Measurements from ENCODE around the gene GK. TPM values are rescaled to one million over a fixed set of nuclear protein-coding genes. Genes with fewer than 3 reads are reported as not detected.
A peak's percentile ranks its signal among the peaks of the same experiment; 100 is the strongest.

The GK gene
- total RNA-seq, 2 donors from 2014 or later, result 2.9 to 3.3 TPM

- WGBS, 2 donors, result 40 to 66% methylated on average over 5 of the region's 5 CpGs
- H3K27ac ChIP-seq, result peak overlapping the region in 1 of 4 donors; percentile 25
- ATAC-seq, result no peak
- H3K36me3 ChIP-seq (replicated peaks in 1 of 2; ENCODE audit: insufficient read depth in 1 of 2, low read depth in 2 of 2), result no peaks in the 10 kb centered on the region
- no peaks in the 10 kb centered on the region for H3K9me3 ChIP-seq
- H3K4me1 ChIP-seq, result no peaks in the 10 kb centered on the region
- intact Hi-C loops (cut with DNase I), result no loop called here
- peak in 1 of 4 donors; percentile 8 for DNase-seq
- TF ChIP-seq POLR2A (IDR thresholded peaks at IDR 0.05) (no peak), CTCF (IDR thresholded peaks at IDR 0.05) (no peak)
- H3K27me3 ChIP-seq, result peaks cover 0 to 3% of the 10 kb centered on the region in 2 donors
- H3K4me3 ChIP-seq, result no peak overlapping the region
These were observed 39.5 kb upstream of the GK start for GRCh38 chrX:30613721-30614120.

GRCh38 chrX:30615229-30615628 lies 38.0 kb upstream of the GK start:
- TF ChIP-seq CTCF (IDR thresholded peaks at IDR 0.05), result no peak
- no peak for TF ChIP-seq POLR2A (IDR thresholded peaks at IDR 0.05)
- no peaks in the 10 kb centered on the region for H3K4me1 ChIP-seq
- H3K36me3 ChIP-seq (replicated peaks in 1 of 2; ENCODE audit: insufficient read depth in 1 of 2, low read depth in 2 of 2), result no peaks in the 10 kb centered on the region
- peaks cover 0 to 3% of the 10 kb centered on the region in 2 donors for H3K27me3 ChIP-seq
- H3K27ac ChIP-seq, result no peak overlapping the region
- H3K4me3 ChIP-seq, result no peak overlapping the region
- H3K9me3 ChIP-seq, result no peaks in the 10 kb centered on the region
- intact Hi-C loops (cut with DNase I), result no loop called here
- 66 to 89% methylated on average over 4 of the region's 4 CpGs for WGBS, 2 donors
- DNase-seq (no peak), ATAC-seq (no peak)

DNA sequence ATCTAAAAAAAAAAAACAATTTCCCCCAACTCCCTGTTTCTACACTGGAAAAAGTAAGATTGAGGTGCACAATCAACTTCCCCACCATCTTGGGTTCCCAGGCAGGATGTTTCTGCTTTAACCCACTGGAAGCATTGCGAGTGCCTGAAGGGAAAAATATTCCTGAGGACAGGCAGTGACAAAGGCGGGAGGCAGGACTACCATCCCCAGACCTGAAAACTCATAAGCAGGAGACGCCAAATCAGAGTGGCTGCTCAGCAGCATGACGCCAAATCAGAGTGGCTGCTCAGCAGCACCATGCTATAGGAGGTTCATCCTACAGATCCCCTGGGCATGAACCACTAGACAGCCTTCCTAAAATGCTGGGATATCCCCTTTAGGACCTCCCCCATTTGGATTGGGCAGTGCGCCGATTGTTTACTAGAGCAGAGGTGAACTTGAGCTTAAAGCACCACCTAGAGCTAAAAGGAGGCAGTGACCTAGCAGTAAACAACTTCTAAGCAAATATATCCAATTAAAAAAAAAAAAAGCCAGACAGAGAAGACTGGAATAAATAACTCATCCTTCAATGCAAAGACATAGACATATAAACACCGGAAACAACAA lies 35.0 kb upstream of the GK start:
- H3K4me3 ChIP-seq, result no peak overlapping the region
- intact Hi-C loops (cut with DNase I), result no loop called here
- ATAC-seq, result no peak
- WGBS, 2 donors, result 61 to 65% methylated on average over 4 to 7 of the region's 7 CpGs
- no peak overlapping the region for H3K27ac ChIP-seq
- H3K27me3 ChIP-seq, result peaks cover 0 to 3% of the 10 kb centered on the region in 2 donors
- DNase-seq, result no peak
- no peaks in the 10 kb centered on the region for H3K9me3 ChIP-seq
- no peaks in the 10 kb centered on the region for H3K36me3 ChIP-seq (replicated peaks in 1 of 2; ENCODE audit: insufficient read depth in 1 of 2, low read depth in 2 of 2)
- TF ChIP-seq POLR2A (IDR thresholded peaks at IDR 0.05) (no peak), CTCF (IDR thresholded peaks at IDR 0.05) (peak in 3 of 7 experiments; percentile 20 to 28 (median 21))
- no peaks in the 10 kb centered on the region for H3K4me1 ChIP-seq

DNA sequence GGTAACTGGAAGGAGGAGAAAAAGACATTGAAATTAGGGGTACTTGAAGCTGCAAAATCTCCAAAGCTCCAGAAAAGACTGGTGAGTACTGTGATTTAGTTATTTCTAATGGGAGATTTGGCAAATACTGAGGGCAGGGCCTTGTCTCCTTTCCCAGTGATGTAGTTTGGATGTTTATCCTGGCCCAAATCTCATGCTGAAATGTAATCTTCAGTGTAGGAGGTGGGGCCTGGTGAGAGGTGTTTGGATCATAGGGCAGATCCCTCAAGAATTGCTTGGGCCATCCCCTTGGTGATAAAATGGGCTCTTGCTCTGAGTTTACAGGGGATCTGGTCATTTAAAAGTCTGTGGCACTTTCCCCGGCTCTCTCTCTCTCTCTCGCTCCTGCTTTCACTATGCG lies 33.1 kb upstream of the GK start:
- no peak overlapping the region for H3K4me3 ChIP-seq
- no peak overlapping the region for H3K27ac ChIP-seq
- ATAC-seq (no peak), DNase-seq (no peak)
- no peaks in the 10 kb centered on the region for H3K36me3 ChIP-seq (replicated peaks in 1 of 2; ENCODE audit: insufficient read depth in 1 of 2, low read depth in 2 of 2)
- no peaks in the 10 kb centered on the region for H3K4me1 ChIP-seq
- intact Hi-C loops (cut with DNase I), result no loop called here
- 96 to 100% methylated on average over 3 of the region's 3 CpGs for WGBS, 2 donors
- no peak for TF ChIP-seq CTCF (IDR thresholded peaks at IDR 0.05)
- no peak for TF ChIP-seq POLR2A (IDR thresholded peaks at IDR 0.05)
- H3K27me3 ChIP-seq, result peaks cover 0 to 3% of the 10 kb centered on the region in 2 donors
- no peaks in the 10 kb centered on the region for H3K9me3 ChIP-seq

DNA sequence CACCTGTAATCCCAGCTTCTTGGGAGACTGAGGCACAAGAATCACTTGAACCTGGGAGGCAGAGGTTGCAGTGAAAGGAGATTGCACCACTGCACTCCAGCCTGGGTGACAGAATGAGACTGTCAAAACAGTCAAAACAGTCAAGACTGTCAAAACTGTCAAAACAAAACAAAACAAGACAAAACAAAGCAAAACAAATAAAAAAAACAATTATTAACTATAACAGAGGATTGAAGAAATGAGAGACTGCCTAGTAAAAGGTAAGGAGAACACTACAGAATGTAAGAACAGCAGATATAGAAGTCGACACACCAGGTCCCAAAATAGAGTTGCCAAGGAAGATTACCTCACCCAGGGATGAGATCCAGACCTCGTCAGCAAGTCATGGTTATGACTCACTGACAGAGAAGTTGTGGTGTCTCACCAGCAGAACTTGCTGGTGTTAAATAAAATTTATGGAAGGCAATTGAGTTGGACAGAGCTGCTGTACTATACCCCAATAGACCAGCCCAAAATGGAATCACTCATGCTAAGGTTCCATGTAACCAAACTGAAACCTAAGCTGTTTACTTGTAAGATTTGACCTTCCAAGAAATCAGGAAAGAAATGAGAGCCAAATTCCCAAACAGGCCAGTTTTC lies 32.1 kb upstream of the GK start:
- DNase-seq (peak in 1 of 4 donors; percentile 30), ATAC-seq (no peak)
- Histone ChIP-seq H3K9me3 (no peaks in the 10 kb centered on the region), H3K4me1 (no peaks in the 10 kb centered on the region), H3K27ac (no peak overlapping the region), H3K27me3 (no peaks in the 10 kb centered on the region), H3K36me3 (replicated peaks in 1 of 2; ENCODE audit: insufficient read depth in 1 of 2, low read depth in 2 of 2) (no peaks in the 10 kb centered on the region), H3K4me3 (no peak overlapping the region)
- WGBS, 2 donors, result 36 to 55% methylated on average over 2 of the region's 2 CpGs
- TF ChIP-seq POLR2A (IDR thresholded peaks at IDR 0.05), result no peak
- no peak for TF ChIP-seq CTCF (IDR thresholded peaks at IDR 0.05)
- intact Hi-C loops (cut with DNase I), result no loop called here
